ENCODE measurements around the gene CLEC1A.

CLEC1A gene

DNA sequence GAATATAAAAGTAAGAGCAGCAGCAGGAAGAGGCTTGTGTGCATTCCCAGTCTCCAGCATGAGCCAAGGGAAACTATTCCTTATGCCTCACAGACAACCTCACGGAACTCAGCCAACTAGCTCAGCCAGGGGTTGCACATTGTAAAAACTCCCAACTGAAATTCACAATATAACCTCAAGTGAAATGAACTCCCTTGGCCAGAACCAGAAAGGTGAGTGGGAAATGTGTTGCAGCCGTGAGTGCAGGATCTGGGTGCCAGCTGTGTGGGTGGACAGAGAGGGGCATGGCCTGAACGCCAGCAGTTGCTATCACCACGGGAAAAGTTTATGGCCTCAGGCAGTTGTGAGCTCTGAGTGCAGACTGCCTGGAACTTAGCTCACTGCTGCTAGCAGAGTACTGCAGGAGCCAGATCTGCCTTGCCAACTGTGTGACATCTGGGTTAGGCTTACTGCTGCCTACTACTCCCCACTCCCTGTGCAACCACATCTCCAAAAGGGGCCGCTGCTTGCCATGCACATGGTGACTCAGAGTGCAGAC is 2.3 kb upstream of the CLEC1A start:
- no peak overlapping the region for H3K4me3 ChIP-seq (ENCODE audit: low read depth, low read length)
- H3K27me3 ChIP-seq (ENCODE audit: insufficient read depth, low read depth, severe bottlenecking), result no peaks in the 10 kb centered on the region
- TF ChIP-seq, protein P1, sequence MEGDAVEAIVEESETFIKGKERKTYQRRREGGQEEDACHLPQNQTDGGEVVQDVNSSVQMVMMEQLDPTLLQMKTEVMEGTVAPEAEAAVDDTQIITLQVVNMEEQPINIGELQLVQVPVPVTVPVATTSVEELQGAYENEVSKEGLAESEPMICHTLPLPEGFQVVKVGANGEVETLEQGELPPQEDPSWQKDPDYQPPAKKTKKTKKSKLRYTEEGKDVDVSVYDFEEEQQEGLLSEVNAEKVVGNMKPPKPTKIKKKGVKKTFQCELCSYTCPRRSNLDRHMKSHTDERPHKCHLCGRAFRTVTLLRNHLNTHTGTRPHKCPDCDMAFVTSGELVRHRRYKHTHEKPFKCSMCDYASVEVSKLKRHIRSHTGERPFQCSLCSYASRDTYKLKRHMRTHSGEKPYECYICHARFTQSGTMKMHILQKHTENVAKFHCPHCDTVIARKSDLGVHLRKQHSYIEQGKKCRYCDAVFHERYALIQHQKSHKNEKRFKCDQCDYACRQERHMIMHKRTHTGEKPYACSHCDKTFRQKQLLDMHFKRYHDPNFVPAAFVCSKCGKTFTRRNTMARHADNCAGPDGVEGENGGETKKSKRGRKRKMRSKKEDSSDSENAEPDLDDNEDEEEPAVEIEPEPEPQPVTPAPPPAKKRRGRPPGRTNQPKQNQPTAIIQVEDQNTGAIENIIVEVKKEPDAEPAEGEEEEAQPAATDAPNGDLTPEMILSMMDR (IDR thresholded peaks at IDR 0.05; ENCODE audit: low read depth, low read length), result no peak

DNA sequence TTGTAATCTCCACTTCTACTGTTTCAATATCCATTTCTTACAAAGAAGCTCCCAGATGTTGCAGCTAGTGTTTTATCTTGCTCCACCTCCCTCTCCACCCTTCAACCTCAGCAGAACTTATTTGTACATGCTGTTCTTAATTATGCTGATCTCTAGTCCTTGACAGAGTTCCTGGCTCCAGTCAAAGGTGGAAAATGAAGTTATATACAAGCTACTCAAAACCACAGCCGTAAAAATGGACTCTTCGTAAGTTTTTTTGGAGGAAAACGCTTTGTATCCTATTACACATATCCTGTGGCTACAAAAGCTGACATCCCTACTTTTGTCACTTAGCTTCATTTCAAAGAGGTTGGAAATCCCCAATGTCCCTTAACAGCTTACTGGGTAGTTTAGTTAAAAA is 1.3 kb downstream of the CLEC1A start:
- H3K36me3 ChIP-seq, result no peaks in the 10 kb centered on the region
- TF ChIP-seq, protein P1 (IDR thresholded peaks at IDR 0.05; ENCODE audit: low read depth, low read length), result no peak
- no peak overlapping the region for H3K27ac ChIP-seq
- no peak for DNase-seq
- no peaks in the 10 kb centered on the region for H3K9me3 ChIP-seq (ENCODE audit: severe bottlenecking)
- no peak overlapping the region for H3K4me3 ChIP-seq (ENCODE audit: low read depth, low read length)
- no peaks in the 10 kb centered on the region for H3K27me3 ChIP-seq (ENCODE audit: insufficient read depth, low read depth, severe bottlenecking)

More for the DNA sequence above, 2.3 kb upstream of the CLEC1A start:
- Histone ChIP-seq H3K27ac (no peak overlapping the region), H3K9me3 (ENCODE audit: severe bottlenecking) (no peaks in the 10 kb centered on the region), H3K36me3 (no peaks in the 10 kb centered on the region)
- DNase-seq, result no peak

DNA sequence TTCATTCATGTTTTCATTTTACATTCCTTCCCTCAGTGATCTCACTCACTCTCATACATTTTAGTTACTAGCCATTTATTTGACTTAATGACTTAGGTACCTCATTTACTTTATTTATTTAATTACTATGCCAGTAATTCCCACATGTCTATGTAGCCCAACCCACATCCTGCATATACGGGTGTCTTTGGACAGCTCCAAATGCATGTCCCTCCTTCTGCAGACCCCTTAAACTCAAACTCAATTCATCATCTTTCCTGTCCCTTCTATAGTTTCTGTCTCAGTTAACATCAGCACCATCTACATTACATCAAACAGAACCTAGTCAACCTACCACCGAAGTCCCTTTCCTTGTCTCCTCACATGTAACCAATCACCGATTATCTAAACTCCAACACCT is 2.8 kb downstream of the CLEC1A start:
- no peaks in the 10 kb centered on the region for H3K27me3 ChIP-seq (ENCODE audit: insufficient read depth, low read depth, severe bottlenecking)
- no peak overlapping the region for H3K4me3 ChIP-seq (ENCODE audit: low read depth, low read length)
- no peaks in the 10 kb centered on the region for H3K36me3 ChIP-seq
- DNase-seq, result no peak
- TF ChIP-seq, protein P1 (IDR thresholded peaks at IDR 0.05; ENCODE audit: low read depth, low read length), result no peak
- no peak overlapping the region for H3K27ac ChIP-seq
- H3K9me3 ChIP-seq (ENCODE audit: severe bottlenecking), result no peaks in the 10 kb centered on the region

DNA sequence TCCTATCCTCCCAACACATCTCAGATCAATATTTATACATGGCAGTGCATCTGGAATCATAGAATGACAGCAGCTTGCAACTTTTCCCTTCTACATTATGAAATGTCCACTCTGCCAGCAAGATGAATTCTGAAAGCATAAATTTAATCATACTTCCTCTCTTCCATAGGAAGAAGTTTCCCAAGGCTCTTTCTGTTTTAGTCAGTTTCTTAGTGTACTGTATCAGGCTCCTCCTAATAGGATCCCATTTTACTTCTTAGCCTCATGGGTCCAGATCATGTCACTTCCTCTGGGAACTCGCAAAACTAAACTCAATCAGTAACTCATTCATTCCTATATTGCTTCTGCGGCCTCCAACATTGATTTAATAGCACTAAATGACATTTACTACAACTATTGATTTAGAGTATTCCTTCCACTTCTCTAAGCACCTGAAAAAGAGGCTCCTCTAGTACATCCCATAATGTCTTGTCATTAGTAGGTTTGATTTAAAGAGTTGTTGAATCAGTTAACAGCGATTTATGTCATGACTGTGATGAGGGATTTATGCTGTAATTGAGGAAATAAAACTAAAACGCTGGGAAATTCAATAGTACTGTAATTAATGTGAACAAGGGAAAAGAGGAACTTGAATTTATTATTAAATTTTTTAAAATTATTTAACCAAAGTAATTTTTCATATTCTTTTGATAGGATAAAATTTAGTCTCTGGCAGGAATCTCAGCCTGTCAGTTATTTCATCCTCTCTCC is 4.0 kb downstream of the CLEC1A start:
- TF ChIP-seq, protein P1 (IDR thresholded peaks at IDR 0.05; ENCODE audit: low read depth, low read length), result no peak
- no peaks in the 10 kb centered on the region for H3K9me3 ChIP-seq (ENCODE audit: severe bottlenecking)
- H3K27ac ChIP-seq, result no peak overlapping the region
- H3K36me3 ChIP-seq, result no peaks in the 10 kb centered on the region
- no peak for DNase-seq
- no peak overlapping the region for H3K4me3 ChIP-seq (ENCODE audit: low read depth, low read length)
- H3K27me3 ChIP-seq (ENCODE audit: insufficient read depth, low read depth, severe bottlenecking), result no peaks in the 10 kb centered on the region

DNA sequence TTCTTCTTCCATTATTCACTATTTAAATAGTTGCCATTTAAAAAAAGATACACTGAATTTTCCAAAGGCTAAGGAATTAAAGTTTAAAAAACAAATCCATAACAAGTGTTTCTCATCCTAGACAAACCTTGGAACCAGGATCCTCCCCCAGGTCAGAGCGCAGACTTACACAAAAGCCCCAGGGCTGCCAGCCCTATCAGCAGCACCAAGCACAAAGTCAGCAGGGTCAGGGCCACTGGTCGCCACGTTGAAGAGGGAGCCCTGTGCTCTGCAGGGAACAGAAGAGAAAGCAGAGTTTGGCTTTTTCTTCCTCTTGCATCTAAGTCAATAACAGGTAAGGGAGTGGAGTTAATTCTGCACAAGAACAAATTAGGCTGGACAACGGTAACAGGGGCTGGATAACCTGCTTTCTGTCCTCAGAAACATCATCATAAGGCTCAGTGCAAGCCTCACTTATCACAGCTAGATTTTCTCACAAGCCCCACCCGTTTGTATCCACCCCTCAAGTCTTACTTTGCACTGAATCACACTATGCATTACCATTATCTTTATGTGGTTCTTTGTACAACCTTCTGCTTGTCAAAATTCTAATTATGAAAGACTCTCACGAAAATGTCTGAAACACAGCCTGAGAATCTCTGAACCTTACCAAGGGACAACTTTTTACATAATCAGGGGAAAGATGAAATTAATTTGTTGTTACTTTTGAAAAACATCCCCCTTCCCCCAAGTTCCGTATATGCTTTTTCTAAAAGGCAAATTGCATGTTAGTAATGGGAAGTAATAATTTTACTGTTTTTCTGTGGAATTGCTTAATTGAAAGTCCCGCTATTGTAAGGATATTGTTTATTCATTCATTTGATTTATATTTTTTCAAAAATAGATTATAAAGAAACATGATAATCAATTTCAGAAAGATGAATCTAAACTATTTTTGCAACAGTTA is 9.6 kb downstream of the CLEC1A start:
- no peaks in the 10 kb centered on the region for H3K9me3 ChIP-seq (ENCODE audit: severe bottlenecking)
- no peak overlapping the region for H3K4me3 ChIP-seq (ENCODE audit: low read depth, low read length)
- no peak for DNase-seq
- no peak overlapping the region for H3K27ac ChIP-seq
- TF ChIP-seq, protein P1 (IDR thresholded peaks at IDR 0.05; ENCODE audit: low read depth, low read length), result no peak
- no peaks in the 10 kb centered on the region for H3K27me3 ChIP-seq (ENCODE audit: insufficient read depth, low read depth, severe bottlenecking)
- no peaks in the 10 kb centered on the region for H3K36me3 ChIP-seq
